ENCODE data around the gene TRPT1.
"Not testable (repeated sequence)": the region's sequence is repeated elsewhere in the genome, so short reads cannot be mapped to it uniquely, and the experiment has no call there.

Gene TRPT1

GRCh38 chr11:64258356-64258755 lies 32.4 kb upstream of the TRPT1 start:
- DNase-seq, result no peak

- DNase-seq, result no peak
Measured at GRCh38 chr11:64256300-64256699, 30.3 kb upstream of the TRPT1 start.

GRCh38 chr11:64255135-64256128 lies 29.4 kb upstream of the TRPT1 start:
- no peak for DNase-seq

GRCh38 chr11:64254326-64254725 lies 28.3 kb upstream of the TRPT1 start:
- DNase-seq, result no peak

DNA sequence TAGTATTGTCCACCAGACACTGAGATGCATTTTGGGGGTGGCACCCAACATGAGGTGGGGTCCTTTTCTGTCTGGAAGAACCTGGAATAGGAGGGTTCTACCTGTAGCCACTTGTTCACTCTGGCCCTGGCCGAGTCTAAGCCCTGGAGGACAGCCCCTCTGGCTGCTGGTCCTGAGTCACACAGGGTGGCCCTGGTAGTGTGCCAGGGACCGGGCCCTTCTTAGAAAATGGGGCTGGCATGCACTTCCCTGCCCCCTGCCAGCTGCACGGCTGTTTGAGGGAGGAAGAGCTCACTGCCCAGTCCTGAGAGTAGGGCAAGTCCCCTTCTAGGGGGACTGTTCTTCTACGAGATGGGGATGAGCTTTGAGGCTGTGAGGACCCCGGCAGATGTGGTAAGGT lies 27.5 kb upstream of the TRPT1 start:
- no peak for DNase-seq

GRCh38 chr11:64253043-64253442 lies 27.1 kb upstream of the TRPT1 start:
- DNase-seq, result no peak

DNA sequence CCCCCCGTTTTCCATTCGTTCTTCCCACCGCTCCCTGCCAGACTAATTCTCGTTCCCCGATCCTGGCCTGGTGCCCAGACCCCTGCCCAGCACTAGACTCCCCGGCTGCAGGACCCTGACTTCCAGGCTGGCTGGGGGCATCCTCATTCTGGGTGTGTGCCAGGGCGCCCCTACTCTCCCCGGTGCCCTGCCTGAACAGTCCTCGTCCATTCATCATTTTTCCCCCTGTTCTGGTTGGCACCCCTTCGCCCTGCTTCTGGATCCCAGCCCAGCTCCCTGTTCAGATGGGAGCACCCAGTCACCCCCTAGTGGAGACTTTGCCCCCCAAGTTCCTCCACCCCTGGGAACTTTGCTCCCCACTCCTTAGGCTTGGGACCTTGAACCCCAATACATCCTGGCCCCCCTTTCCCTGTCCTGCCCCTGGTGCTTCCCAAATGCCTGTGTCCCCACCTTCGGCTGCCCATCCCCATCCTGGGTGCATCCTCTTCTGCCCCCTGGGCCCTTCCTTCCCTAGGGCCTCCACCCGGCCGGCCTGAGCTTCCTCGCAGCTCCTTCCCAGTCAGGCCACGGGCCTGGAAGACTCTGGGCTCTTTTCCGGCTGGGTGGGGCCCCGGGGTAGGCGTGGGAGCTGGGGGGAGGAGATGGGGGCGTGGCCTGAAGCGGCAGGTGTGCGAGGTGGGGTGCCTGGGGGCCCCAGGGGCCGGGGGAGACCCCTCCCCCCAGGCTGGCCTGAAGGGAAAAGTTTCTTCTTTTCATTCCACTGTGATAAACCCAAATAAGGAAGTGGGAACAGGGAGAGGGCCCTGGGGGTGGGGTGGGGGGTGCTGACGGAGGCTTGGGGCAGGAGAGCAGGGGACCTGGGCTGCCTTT lies 26.3 kb upstream of the TRPT1 start:
- peak; percentile 57 to 82 (median 62) for DNase-seq

- no peak for DNase-seq
Measured at GRCh38 chr11:64251753-64252002, 25.7 kb upstream of the TRPT1 start.

GRCh38 chr11:64251016-64251752 lies 25.2 kb upstream of the TRPT1 start, which contains the start of gene PLCB3:
TSS of gene PLCB3 (plus strand) at chr11:64251530. CDS start at chr11:64251650, 120 bp downstream.
- DNase-seq, result peak; percentile 70 to 93 (median 83)

DNA sequence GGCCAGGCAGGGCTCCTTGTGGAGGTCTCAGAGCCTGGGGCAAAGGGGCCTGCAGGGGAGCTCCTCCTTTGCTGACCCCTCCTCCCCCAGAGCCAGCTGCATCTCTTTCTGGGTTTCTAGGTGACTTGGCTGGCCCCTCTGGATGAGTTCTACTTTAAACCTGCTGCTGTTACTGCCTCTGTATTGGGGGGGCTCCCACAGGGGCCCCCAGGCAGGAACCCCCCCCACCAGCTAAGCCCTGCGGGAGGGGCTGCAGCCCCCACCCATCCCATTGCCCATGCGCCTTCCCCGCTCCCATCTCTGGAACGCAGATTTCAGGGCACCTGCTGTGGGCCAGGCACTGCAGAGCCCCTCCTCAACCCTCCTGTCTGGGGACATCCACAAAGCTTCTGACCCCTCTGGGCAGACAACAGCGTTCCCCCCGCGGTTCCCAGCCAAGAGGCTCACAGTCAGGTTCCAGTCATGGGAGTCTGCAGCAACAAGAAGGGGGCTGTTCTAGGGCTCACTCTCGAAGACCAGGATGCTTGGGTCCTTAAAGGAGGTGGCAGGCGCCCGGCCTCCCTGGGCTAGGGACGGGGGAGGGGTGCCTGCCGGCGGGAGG lies 24.5 kb upstream of the TRPT1 start:
- no peak for DNase-seq

DNA sequence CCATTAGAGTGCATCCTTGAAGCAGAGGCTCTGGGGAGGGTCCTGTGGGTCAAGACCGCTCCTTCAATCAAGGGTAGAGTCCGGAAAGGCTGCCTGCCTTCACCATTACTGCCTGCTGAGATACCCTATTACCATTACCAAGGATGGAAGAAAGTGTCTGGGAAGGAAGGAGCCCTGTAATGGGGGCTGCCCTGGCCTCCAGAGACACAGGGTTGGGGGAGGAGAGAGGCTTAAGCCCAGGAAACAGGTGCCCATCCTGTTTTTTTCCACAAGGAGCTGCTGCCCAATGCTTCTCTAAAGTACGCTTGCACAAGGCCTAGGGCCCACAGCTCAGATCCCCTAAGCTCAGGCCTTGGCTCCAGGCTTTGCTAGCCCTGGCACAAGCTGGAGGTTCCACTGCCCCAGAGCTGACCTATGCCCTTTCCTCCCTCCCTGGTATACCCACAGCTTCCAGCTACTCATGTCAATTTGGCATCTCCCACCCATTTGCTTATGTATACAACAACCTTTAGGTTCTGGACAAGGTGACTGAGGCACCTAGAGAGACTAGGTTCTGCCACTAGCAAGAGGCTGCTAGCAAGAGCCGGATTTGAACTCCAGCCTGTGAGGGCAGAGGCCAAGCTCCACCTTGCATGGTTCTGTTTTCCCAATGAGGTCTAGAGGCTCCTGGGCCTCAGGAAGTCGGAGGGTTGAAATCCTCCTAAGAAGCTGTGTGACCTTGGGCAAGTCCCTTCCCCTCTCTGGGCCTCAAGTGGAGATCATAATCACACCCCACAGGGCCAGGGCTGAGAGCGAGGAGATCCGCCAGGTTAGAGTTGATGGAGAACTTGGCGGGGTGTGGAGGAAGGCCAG lies 23.8 kb upstream of the TRPT1 start:
- DNase-seq, result no peak

DNA sequence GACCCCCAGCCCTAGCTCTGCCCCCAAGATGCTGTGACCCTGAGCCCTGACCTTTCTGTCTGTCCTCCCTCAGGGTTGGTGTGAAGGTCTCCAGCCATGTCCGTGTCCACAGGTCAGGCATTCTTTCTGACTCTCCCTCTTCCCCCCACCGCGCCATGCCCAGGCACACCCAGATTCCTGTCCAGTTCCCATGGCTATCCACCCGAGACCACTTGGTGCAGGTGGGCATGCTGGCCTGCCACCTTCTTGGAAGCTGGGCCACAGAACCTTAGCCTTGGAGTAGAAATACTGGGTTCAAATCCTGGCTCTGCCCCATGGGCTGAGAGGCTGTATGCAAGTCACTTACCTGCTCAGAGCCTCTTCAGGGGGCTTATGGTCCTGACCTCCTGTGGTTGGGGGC lies 23.1 kb upstream of the TRPT1 start:
- DNase-seq, result no peak

DNA sequence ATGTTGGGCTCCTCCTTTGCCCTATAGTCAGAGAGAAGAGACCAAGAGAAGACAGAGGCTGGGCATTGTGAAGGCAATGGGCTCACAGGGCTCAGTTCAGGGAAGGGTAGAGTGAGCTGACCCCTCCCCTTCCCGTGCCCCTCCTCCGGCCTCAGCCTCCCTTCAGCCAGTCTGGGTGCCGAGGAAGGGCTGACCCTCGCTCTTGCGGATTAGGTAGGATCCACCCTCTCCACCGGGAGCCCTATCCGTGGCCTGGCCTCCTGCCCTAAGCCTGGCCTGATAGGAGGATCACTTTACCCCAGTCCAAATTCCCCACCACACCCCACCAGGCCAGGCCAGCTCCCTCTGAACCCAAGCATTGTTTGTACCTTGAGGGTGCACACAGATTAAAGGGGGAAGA lies 22.6 kb upstream of the TRPT1 start:
- DNase-seq, result no peak

DNA sequence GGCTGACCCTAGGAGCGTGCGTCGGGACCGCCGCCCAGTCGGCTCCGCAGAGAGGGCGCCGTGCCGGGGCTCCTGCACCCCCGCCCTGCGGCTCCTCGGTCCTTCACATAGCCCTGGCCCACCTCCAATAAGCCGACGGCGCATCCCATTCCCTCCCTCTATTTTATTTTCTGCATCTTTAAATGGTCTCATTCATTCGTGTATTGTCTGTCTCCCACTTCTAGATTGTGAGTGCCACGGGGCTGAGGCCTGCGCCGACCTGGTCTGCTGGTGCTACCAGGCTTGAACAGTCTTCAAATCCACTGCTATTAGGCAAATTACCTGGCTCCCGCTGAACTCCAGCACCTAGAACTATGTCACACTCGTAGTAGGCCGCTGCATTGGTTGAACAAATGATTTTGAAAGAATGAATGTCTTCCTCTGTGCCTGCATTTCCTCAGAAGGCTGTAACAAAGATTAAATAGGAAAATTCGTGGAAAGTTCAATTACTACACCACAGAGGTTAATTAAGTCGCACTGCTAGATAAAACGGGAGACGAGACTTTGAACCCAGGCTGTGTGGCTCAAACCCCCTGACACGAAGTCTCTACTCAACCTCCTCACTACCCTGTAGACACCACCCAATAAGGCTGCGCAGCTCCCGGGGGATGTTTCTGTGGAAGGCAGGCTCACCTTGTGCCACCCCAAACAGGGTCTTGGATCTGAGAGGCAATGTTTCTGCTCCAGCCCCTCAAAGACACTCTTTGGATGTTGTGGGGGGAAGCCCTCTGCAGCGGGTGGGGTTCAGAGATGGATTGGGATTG lies 21.9 kb upstream of the TRPT1 start:
- no peak for DNase-seq

- DNase-seq, result peak; percentile 82 to 94 (median 89)
Measured at GRCh38 chr11:64246871-64247728, 21.1 kb upstream of the TRPT1 start, which contains the start of gene PPP1R14B. TSS of gene PPP1R14B (minus strand) at chr11:64246943. CDS start at chr11:64246673, 270 bp downstream.

- not testable (repeated sequence) for DNase-seq
Measured at GRCh38 chr11:64246621-64246870, 20.6 kb upstream of the TRPT1 start.

- peak; percentile 88 to 91 (median 89) for DNase-seq
Measured at GRCh38 chr11:64245797-64246620, 20.0 kb upstream of the TRPT1 start.

DNA sequence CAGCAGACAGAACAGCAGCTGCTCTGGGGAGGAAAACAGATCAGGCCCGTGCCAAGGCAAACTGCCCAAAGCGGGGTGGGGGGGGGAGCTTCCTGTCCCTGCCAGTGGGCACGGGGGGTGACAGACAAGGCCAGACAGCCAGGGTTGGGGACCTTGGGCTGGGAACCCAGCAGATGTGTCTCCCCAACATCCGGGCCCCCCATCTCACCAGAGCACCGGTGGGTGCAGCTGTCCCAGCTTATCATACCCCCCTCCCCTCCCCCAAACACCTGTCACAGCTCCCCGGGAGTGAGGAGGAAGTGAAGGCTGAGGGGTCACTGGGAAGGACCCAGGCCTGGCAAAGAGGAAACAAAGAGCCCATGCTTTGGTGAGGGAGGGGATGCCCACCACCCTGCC lies 19.4 kb upstream of the TRPT1 start:
- no peak for DNase-seq

DNA sequence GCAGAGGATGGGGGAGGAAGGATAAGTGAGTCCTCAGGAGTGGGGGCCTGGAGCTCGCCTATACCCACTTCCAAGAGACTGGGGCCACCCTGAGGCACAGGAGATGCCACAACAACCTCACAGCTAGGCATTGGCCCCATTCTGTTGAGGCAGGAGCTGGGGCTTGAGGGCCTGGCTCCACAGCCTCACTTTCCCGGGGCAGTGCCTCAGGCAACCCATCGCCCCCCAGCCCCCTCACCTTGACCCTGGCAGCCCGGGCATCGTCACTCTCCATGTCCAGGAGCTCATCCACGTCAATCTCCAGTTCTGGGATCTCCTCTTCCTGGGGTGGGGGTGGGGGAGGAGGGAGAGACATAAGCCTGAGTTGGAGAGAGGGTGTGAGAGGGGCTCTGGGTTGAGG lies 19.0 kb upstream of the TRPT1 start:
- DNase-seq, result no peak
